ENCODE results near the gene GPR39.

DNA sequence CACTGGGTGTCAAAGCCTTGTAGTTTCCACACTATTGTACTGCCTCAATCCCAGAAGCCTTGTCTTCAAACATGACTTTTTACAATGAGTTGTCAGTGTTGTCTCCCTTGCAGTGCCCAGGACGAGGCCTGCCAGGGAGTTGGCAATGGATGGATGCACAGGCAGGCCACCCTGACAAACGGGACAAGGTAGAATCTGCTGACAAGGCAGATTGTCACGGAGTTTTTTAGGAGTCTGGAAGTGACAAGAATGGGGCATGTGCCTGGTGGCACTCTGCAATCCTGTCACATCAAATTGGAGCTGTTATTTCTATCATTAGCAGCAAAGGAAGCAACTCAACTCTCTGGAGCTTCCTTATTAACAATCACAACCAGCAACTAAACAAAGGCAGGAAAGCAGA is 25.2 kb upstream of the GPR39 start:
- no peak for TF ChIP-seq POLR2A (IDR thresholded peaks at IDR 0.05)
- TF ChIP-seq, protein P1, sequence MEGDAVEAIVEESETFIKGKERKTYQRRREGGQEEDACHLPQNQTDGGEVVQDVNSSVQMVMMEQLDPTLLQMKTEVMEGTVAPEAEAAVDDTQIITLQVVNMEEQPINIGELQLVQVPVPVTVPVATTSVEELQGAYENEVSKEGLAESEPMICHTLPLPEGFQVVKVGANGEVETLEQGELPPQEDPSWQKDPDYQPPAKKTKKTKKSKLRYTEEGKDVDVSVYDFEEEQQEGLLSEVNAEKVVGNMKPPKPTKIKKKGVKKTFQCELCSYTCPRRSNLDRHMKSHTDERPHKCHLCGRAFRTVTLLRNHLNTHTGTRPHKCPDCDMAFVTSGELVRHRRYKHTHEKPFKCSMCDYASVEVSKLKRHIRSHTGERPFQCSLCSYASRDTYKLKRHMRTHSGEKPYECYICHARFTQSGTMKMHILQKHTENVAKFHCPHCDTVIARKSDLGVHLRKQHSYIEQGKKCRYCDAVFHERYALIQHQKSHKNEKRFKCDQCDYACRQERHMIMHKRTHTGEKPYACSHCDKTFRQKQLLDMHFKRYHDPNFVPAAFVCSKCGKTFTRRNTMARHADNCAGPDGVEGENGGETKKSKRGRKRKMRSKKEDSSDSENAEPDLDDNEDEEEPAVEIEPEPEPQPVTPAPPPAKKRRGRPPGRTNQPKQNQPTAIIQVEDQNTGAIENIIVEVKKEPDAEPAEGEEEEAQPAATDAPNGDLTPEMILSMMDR (IDR thresholded peaks at IDR 0.05), result no peak

Data from adrenal gland (tissue), 5 donors.